NCI-H460 (cell line): ENCODE data around the gene SH3RF3. TPM values are rescaled to one million over a fixed set of nuclear protein-coding genes. Genes with fewer than 3 reads are reported as not detected.

Experiments
- DNase-seq: peaks from one replicate; pipeline ENCODE4 v3.0.0-alpha.2; 2016; ENCODE audit warnings: low read depth; ENCODE audit errors: extremely low read depth
- total RNA-seq: library from RNA; depleted of rRNA; stranded (reverse); fragments of >200 nt; shearing (Covaris generic); gene quantifications from 2 replicates; pipeline ENCODE4 v1.2.3, GENCODE V29; 2014

SH3RF3 gene
- total RNA-seq, 1 experiment from 2014 or later, result 0.32 TPM

GRCh38 chr2:109196081-109196875 lies 67.3 kb downstream of the SH3RF3 start:
- no peak for DNase-seq

- no peak for DNase-seq
Measured at GRCh38 chr2:109197491-109198418, 68.8 kb downstream of the SH3RF3 start.

GRCh38 chr2:109199790-109200189 lies 70.8 kb downstream of the SH3RF3 start:
- no peak for DNase-seq

- DNase-seq, result no peak
Measured at GRCh38 chr2:109200616-109201464, 71.8 kb downstream of the SH3RF3 start.

- DNase-seq, result no peak
Measured at GRCh38 chr2:109201465-109202327, 72.7 kb downstream of the SH3RF3 start.

GRCh38 chr2:109202486-109202885 lies 73.5 kb downstream of the SH3RF3 start:
- DNase-seq, result no peak

- DNase-seq, result no peak
Measured at GRCh38 chr2:109203246-109204011, 74.4 kb downstream of the SH3RF3 start.

GRCh38 chr2:109204412-109204811 lies 75.4 kb downstream of the SH3RF3 start:
- DNase-seq, result no peak

GRCh38 chr2:109205447-109205846 lies 76.4 kb downstream of the SH3RF3 start:
- DNase-seq, result no peak

GRCh38 chr2:109206569-109207146 lies 77.7 kb downstream of the SH3RF3 start:
- DNase-seq, result no peak

GRCh38 chr2:109207176-109207575 lies 78.2 kb downstream of the SH3RF3 start:
- no peak for DNase-seq

- DNase-seq, result no peak
Measured at GRCh38 chr2:109208071-109208950, 79.3 kb downstream of the SH3RF3 start.

GRCh38 chr2:109208951-109209335 lies 79.9 kb downstream of the SH3RF3 start:
- no peak for DNase-seq

GRCh38 chr2:109209412-109209811 lies 80.4 kb downstream of the SH3RF3 start:
- no peak for DNase-seq

GRCh38 chr2:109209941-109210340 lies 80.9 kb downstream of the SH3RF3 start:
- DNase-seq, result no peak

- DNase-seq, result no peak
Measured at GRCh38 chr2:109210431-109211200, 81.6 kb downstream of the SH3RF3 start.

GRCh38 chr2:109211315-109211714 lies 82.3 kb downstream of the SH3RF3 start:
- DNase-seq, result no peak
